ENCODE measurements around the gene GSE1.

Gene GSE1

DNA sequence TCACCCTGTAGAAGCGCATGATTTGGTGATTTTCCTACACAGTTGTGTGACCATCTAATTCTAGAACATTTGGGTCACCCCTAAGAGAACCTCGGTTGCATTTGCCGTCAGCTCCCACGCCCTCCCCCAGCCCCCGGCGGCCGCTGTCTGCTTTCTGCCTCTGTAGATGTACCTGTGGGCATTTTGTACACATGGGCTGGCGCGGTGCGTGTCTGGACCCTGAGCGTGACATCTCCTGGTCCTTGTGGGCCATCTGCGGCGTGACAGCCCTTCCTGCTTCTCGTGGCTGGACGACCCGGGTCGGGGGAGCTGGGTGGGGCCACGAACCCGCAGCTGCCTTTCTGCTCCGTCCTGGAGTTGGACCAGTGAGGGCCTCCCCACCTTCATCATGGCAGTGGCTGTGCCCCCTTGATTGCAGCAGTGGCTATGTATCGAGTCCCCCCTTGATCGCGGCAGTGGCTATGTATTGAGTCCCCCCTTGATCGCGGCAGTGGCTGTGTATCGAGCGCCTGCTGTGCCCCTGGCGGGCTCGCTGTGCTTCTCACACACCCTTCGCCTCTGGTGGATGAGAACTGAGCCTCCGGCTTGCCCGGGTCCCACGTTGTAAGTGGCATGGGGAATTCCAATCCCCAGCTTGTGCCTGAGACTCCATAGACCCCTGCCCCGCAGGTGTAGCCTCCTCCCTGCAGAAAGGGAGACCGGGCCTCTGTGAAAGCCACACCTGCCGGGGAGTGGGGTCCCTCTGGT, 24.1 kb downstream of the GSE1 start:
- peaks cover 0 to 36% (median 2%) of the 10 kb centered on the region in 4 donors for H3K4me1 ChIP-seq
- no peaks in the 10 kb centered on the region for H3K9me3 ChIP-seq
- no peak overlapping the region for H3K4me3 ChIP-seq
- no peak for DNase-seq
- H3K27me3 ChIP-seq = no peaks in the 10 kb centered on the region
- intact Hi-C loops (cut with DNase I; ENCODE audit: low total_unique reads) = no loop called here
- peaks cover 3 to 41% (median 13%) of the 10 kb centered on the region in 3 donors for H3K36me3 ChIP-seq
- TF ChIP-seq, protein P1, sequence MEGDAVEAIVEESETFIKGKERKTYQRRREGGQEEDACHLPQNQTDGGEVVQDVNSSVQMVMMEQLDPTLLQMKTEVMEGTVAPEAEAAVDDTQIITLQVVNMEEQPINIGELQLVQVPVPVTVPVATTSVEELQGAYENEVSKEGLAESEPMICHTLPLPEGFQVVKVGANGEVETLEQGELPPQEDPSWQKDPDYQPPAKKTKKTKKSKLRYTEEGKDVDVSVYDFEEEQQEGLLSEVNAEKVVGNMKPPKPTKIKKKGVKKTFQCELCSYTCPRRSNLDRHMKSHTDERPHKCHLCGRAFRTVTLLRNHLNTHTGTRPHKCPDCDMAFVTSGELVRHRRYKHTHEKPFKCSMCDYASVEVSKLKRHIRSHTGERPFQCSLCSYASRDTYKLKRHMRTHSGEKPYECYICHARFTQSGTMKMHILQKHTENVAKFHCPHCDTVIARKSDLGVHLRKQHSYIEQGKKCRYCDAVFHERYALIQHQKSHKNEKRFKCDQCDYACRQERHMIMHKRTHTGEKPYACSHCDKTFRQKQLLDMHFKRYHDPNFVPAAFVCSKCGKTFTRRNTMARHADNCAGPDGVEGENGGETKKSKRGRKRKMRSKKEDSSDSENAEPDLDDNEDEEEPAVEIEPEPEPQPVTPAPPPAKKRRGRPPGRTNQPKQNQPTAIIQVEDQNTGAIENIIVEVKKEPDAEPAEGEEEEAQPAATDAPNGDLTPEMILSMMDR (IDR thresholded peaks at IDR 0.05) = no peak
- no peak overlapping the region for H3K27ac ChIP-seq

DNA sequence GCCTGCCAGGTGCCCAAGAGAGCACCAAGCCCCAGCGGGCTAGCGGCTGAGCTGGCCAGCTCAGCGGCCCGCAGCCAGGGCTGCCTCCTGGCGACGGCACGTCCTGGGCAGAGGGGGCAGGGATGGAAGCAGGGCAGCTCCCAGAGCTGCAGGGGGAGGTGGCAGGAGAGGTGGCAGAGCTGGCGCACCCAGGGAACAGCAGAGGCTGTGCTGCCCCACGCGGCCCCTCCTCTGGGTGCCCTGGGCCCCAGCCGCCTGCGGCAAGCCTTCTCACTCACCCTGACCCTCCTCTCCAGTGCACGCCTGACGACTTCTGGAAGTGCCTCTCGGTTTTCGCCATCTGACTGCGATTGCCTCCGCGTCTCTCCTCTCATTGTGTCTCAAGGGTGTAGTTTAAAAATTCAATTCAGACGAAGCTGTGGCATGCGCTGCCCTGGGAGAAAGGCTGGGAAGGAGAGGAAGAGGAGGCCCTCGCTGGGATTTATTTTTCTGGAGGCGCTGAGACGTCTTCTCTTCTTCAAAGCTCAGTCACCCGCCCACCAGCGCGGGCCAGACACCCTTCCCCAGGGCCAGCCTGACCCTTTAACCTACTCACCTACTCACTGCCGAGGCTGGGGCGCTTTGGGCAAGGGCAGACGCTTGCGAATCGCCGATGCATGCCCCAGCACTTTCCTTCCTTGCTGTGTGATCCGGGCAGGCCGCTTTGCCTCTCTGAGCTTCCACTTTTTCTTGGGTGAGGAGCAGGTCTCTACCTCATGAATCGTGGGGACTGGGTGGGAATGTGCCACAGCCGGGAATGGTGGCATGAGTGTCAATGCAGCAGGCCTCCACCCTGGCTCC, 24.9 kb downstream of the GSE1 start:
- no peak for DNase-seq
- intact Hi-C loops (cut with DNase I; ENCODE audit: low total_unique reads) = no loop called here
- H3K4me3 ChIP-seq = no peak overlapping the region
- no peak overlapping the region for H3K27ac ChIP-seq
- H3K9me3 ChIP-seq = no peaks in the 10 kb centered on the region
- peaks cover 0 to 36% (median 2%) of the 10 kb centered on the region in 4 donors for H3K4me1 ChIP-seq
- peaks cover 3 to 41% (median 13%) of the 10 kb centered on the region in 3 donors for H3K36me3 ChIP-seq
- TF ChIP-seq, protein P1 (IDR thresholded peaks at IDR 0.05) = no peak
- H3K27me3 ChIP-seq = no peaks in the 10 kb centered on the region

DNA sequence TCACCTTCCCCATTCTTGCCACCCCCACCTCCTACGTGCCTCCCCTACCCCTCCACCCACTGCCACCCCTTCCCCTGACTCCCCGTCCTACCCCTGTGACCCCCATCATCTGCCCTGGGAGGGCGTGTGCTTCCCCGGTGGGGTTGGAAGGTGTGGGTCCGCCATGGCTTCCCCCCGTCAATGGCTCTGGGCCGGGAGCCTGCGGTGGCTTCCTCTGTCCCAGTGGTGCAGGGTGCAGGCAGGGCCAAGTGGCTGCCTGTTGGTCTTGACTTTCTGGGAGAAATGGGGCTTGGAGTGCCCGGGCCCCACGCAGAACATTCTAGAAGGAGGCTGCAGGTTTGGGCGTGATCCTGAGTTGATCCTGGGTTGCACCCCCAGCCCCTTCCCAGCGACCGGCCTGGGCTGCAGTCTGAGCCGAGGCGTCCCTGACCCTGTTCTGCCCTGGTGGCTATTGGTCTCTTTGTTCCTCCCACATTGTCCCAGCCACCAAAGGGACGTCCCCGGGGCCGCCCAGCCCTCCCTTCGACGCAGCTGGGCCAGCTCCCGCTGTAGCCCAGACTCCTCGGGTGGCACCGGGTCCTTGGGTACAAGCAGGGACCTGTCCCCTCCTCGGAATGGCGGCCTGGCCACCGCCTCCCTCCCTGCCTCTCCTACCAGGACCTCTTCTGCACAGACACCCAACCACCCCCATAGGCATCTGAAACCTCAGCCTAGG, 25.7 kb downstream of the GSE1 start:
- no peak for DNase-seq
- H3K4me3 ChIP-seq = no peak overlapping the region
- no peaks in the 10 kb centered on the region for H3K27me3 ChIP-seq
- peaks cover 0 to 36% (median 2%) of the 10 kb centered on the region in 4 donors for H3K4me1 ChIP-seq
- no peaks in the 10 kb centered on the region for H3K9me3 ChIP-seq
- intact Hi-C loops (cut with DNase I; ENCODE audit: low total_unique reads) = no loop called here
- H3K27ac ChIP-seq = no peak overlapping the region
- TF ChIP-seq, protein P1 (IDR thresholded peaks at IDR 0.05) = no peak
- peaks cover 3 to 37% (median 8%) of the 10 kb centered on the region in 3 donors for H3K36me3 ChIP-seq

DNA sequence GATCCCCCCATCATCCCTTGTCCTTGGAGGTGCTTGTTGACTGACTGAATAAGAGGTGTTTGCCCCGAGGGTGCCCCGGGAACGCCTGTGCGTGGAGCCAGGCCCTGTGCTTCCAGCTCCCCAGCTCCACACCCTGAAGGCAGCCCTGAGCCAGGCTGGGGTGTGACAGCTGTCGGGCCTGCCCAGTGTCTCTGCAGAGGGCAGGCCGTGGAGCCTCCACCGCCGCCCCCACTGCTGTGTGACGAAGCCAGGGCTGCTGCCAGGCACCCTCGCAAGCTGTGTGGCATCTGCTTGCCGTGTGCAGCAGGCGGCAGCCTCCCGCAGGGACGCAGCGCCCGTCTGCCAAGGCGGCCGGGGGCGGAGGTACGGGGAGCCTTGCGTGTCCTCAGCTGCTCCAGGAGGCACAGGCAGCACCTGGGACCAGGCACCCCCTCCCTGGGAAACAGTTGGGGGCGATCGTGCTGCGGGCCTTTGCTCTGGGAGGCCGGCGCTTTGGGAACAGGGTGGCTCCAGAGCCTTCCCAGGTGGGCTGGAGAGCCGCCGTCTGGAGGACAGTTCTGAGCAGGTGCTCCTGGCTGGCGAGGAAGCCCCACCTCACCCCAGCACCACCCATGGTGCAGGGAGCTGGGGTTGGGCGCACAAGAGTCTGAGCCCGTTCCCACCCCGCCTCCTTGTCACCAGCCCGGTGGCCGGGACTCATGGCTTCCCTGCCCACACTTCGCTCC, 26.6 kb downstream of the GSE1 start:
- H3K36me3 ChIP-seq = peaks cover 0 to 28% (median 0%) of the 10 kb centered on the region in 3 donors
- intact Hi-C loops (cut with DNase I; ENCODE audit: low total_unique reads) = no loop called here
- TF ChIP-seq, protein P1 (IDR thresholded peaks at IDR 0.05) = no peak
- no peaks in the 10 kb centered on the region for H3K9me3 ChIP-seq
- H3K27me3 ChIP-seq = no peaks in the 10 kb centered on the region
- no peak overlapping the region for H3K4me3 ChIP-seq
- H3K4me1 ChIP-seq = peaks cover 0 to 36% (median 2%) of the 10 kb centered on the region in 4 donors
- no peak overlapping the region for H3K27ac ChIP-seq
- DNase-seq = no peak

DNA sequence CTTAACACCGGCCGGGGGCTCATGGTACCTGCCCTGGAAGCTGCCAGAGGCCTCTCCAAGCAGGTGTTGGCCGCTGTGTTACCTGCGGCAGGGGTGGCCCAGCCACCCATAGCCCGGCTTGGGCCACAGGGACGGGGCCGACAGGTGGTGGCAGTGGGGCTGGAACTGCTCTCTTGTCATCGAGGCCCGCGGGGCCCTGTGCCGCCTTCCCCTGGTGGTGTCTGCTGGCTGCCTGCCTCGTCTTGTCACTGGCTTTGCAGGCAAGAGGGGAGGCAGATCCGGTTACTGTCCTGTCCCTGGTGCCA, 27.1 kb downstream of the GSE1 start:
- H3K27ac ChIP-seq = no peak overlapping the region
- H3K4me3 ChIP-seq = no peak overlapping the region
- no peaks in the 10 kb centered on the region for H3K27me3 ChIP-seq
- peaks cover 0 to 40% (median 2%) of the 10 kb centered on the region in 4 donors for H3K4me1 ChIP-seq
- H3K36me3 ChIP-seq = peaks cover 0 to 25% (median 0%) of the 10 kb centered on the region in 3 donors
- DNase-seq = no peak
- no peaks in the 10 kb centered on the region for H3K9me3 ChIP-seq
- TF ChIP-seq, protein P1 (IDR thresholded peaks at IDR 0.05) = no peak
- intact Hi-C loops (cut with DNase I; ENCODE audit: low total_unique reads) = no loop called here
